ENCODE measurements around the gene RANBP3. TPM values are rescaled to one million over a fixed set of nuclear protein-coding genes. Genes with fewer than 3 reads are reported as not detected.

RANBP3 gene
- polyA plus RNA-seq, 1 of the 3 experiments (the other 2 are of a cell fraction): 84.0 TPM

GRCh38 chr19:5968431-5969373 is 9.2 kb downstream of the RANBP3 start:
- peaks cover 0 to 25% of the 10 kb centered on the region in 2 experiments; a peak in 1 of 4 replicates for H3K4me1 ChIP-seq (ENCODE audit: control insufficient read depth in 1 of 2, insufficient read depth in 2 of 2, low read depth in 1 of 2, low read length in 1 of 2)
- H3K4me2 ChIP-seq: no peak overlapping the region
- no peak for DNase-seq
- peak overlapping the region in 1 of 2 experiments; percentile 73; a peak in 2 of 4 replicates for H3K27ac ChIP-seq (ENCODE audit: low read depth in 2 of 2, low read length in 1 of 2)
- H3K36me3 ChIP-seq (replicated peaks in 1 of 2; ENCODE audit: control insufficient read depth in 1 of 2, insufficient read depth in 2 of 2, low read length in 1 of 2): peaks cover 1 to 37% of the 10 kb centered on the region in 2 experiments
- H3K9ac ChIP-seq: no peak overlapping the region
- CTCF ChIA-PET: interaction anchor here (0.7 to 5.2 kb wide), 28 partner anchors 9 to 174 kb away, joined by 3 to 67 read pairs (median 6); partner anchors contain the start of gene RANBP3
- no peak overlapping the region for H3K4me3 ChIP-seq (ENCODE audit: low read depth in 2 of 2, low read length in 1 of 2)
- no peaks in the 10 kb centered on the region for H3K9me3 ChIP-seq
- peaks cover 100% of the 10 kb centered on the region for H3K79me2 ChIP-seq (ENCODE audit: insufficient read depth)
- POLR2A ChIA-PET: interaction anchor here (1.0 to 1.2 kb wide), 2 partner anchors 18 to 31 kb away, joined by 3 to 4 read pairs; no protein-coding TSS in a partner anchor
- peaks cover 5% of the 10 kb centered on the region for H3F3A ChIP-seq (replicated peaks; ENCODE audit: insufficient read depth)
- no peaks in the 10 kb centered on the region for H3K27me3 ChIP-seq (ENCODE audit: insufficient read depth)
- H4K20me1 ChIP-seq (ENCODE audit: insufficient read depth): peaks cover 92% of the 10 kb centered on the region
- no peaks in the 10 kb centered on the region for H3K9me2 ChIP-seq
- 84% methylated on average over 18 of the region's 18 CpGs for WGBS (ENCODE audit: low lambda C conversion rate)
- H2AFZ ChIP-seq (ENCODE audit: low read depth): no peak overlapping the region
- TF ChIP-seq NFIC (IDR thresholded peaks at IDR 0.05; ENCODE audit: borderline replicate concordance): no peak

- ChIA-PET POLR2A (interaction anchor here (0.8 to 1.2 kb wide), 3 partner anchors 17 to 34 kb away, joined by 3 to 4 read pairs (median 3); no protein-coding TSS in a partner anchor), CTCF (interaction anchor here (0.7 to 5.2 kb wide), 37 partner anchors 8 to 254 kb away, joined by 3 to 67 read pairs (median 5); partner anchors contain the start of gene RANBP3)
- Histone ChIP-seq H3K9me2 (no peaks in the 10 kb centered on the region), H3K4me1 (ENCODE audit: control insufficient read depth in 1 of 2, insufficient read depth in 2 of 2, low read depth in 1 of 2, low read length in 1 of 2) (peaks cover 0 to 25% of the 10 kb centered on the region in 2 experiments; a peak in 1 of 4 replicates), H2AFZ (ENCODE audit: low read depth) (no peak overlapping the region), H3K9ac (0 out of 2 replicates have a peak overlapping the region, but pooled peaks have one; percentile 13), H3F3A (replicated peaks; ENCODE audit: insufficient read depth) (peaks cover 5% of the 10 kb centered on the region), H3K79me2 (ENCODE audit: insufficient read depth) (peaks cover 100% of the 10 kb centered on the region), H3K4me3 (ENCODE audit: low read depth in 2 of 2, low read length in 1 of 2) (no peak overlapping the region), H3K27me3 (ENCODE audit: insufficient read depth) (no peaks in the 10 kb centered on the region), H3K9me3 (no peaks in the 10 kb centered on the region), H4K20me1 (ENCODE audit: insufficient read depth) (peaks cover 92% of the 10 kb centered on the region), H3K27ac (ENCODE audit: low read depth in 2 of 2, low read length in 1 of 2) (peak overlapping the region in 1 of 2 experiments; percentile 73; a peak in 2 of 4 replicates), H3K36me3 (replicated peaks in 1 of 2; ENCODE audit: control insufficient read depth in 1 of 2, insufficient read depth in 2 of 2, low read length in 1 of 2) (peaks cover 0 to 31% of the 10 kb centered on the region in 2 experiments), H3K4me2 (peak overlapping the region; percentile 14; the same call in 1 of the 2 replicates)
- 16% methylated on average over 10 of the region's 10 CpGs for WGBS (ENCODE audit: low lambda C conversion rate)
- peak; percentile 79 for DNase-seq
- TF ChIP-seq PBX3 (IDR thresholded peaks at IDR 0.05): no peak
- no peak for TF ChIP-seq MXI1 (IDR thresholded peaks at IDR 0.05; ENCODE audit: low read depth, low read length)
- TF ChIP-seq GABPA (IDR thresholded peaks at IDR 0.05; ENCODE audit: low read depth): no peak
- no peak for TF ChIP-seq TEAD4 (IDR thresholded peaks at IDR 0.05; ENCODE audit: borderline replicate concordance, insufficient read depth)
- TF ChIP-seq ZBTB33 (IDR thresholded peaks at IDR 0.05; ENCODE audit: borderline replicate concordance, low read depth): no peak
- peak; percentile 88 for TF ChIP-seq CTCF (IDR thresholded peaks at IDR 0.05)
- peak in 1 of 2 experiments; percentile 62; a peak in 2 of 4 replicates for TF ChIP-seq EP300 (IDR thresholded peaks at IDR 0.05; ENCODE audit: borderline replicate concordance in 1 of 2, low read depth in 1 of 2, low read length in 1 of 2)
- TF ChIP-seq GATA2 (CRISPR knock-in tag; IDR thresholded peaks at IDR 0.05): no peak
- 0 out of 2 replicates have a peak, but pooled peaks have one; percentile 10 for TF ChIP-seq RCOR1 (IDR thresholded peaks at IDR 0.05; ENCODE audit: low read length)
- no peak for TF ChIP-seq YY1 (IDR thresholded peaks at IDR 0.05; ENCODE audit: low read depth)
- no peak for TF ChIP-seq JUND (IDR thresholded peaks at IDR 0.05)
- no peak for TF ChIP-seq SIN3A (IDR thresholded peaks at IDR 0.05; ENCODE audit: borderline replicate concordance, low read depth, low read length)
- no peak for TF ChIP-seq FOXJ3 (CRISPR knock-in tag; IDR thresholded peaks at IDR 0.05)
- peak; percentile 66 for TF ChIP-seq RAD21 (IDR thresholded peaks at IDR 0.05; ENCODE audit: low read length)
- no peak for TF ChIP-seq NFIC (IDR thresholded peaks at IDR 0.05; ENCODE audit: borderline replicate concordance)
- no peak for TF ChIP-seq ELF1 (IDR thresholded peaks at IDR 0.05)
- TF ChIP-seq USF2 (IDR thresholded peaks at IDR 0.05; ENCODE audit: borderline replicate concordance, low read depth, low read length): no peak
- no peak for TF ChIP-seq MEF2A (IDR thresholded peaks at IDR 0.05; ENCODE audit: borderline replicate concordance, low read depth)
- no peak for TF ChIP-seq EZH2phosphoT487 (IDR thresholded peaks at IDR 0.05; ENCODE audit: borderline replicate concordance, low read depth)
These were observed 9.9 kb downstream of the RANBP3 start for GRCh38 chr19:5967994-5968430.
